Measurements from ENCODE around the gene DYNC1I1.

The DYNC1I1 gene

GRCh38 chr7:96120445-96121225 is 348.3 kb downstream of the DYNC1I1 start:
- Histone ChIP-seq H3K36me3 (ENCODE audit: control insufficient read depth in 1 of 2, insufficient read depth in 2 of 2, low read length in 2 of 2) (peaks cover 6 to 9% of the 10 kb centered on the region in 2 donors), H3K4me1 (ENCODE audit: control insufficient read depth in 1 of 2, insufficient read depth in 2 of 2, low read length in 2 of 2) (no peaks in the 10 kb centered on the region), H3K27me3 (ENCODE audit: low read depth, low read length) (no peaks in the 10 kb centered on the region)

DNA sequence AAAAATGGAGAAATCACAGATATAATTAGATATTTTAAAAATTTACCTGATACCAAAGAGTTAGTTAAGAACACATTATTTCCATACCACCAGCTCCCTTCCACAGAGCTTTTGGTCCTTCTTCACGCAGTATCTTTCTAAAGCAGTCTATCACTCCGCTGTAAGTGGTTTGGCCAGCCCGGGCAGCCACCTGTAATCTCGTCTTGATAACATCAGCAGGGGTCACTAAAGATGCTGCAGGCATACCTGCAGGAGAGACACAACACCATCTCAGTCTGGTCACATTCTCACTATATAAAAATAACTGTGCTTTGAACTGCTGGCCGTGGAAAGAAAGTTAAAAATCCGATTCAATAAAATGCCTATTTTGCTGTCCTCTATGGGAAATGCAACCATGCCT is 349.4 kb downstream of the DYNC1I1 start:
- Histone ChIP-seq H3K9me3 (ENCODE audit: control insufficient read depth in 1 of 2, low read length in 2 of 2) (no peaks in the 10 kb centered on the region), H3K36me3 (ENCODE audit: control insufficient read depth in 1 of 2, insufficient read depth in 2 of 2, low read length in 2 of 2) (peaks cover 6 to 9% of the 10 kb centered on the region in 2 donors), H3K4me3 (ENCODE audit: low read depth in 1 of 2, low read length in 2 of 2) (no peak overlapping the region)

More at GRCh38 chr7:96120445-96121225, 348.3 kb downstream of the DYNC1I1 start:
- H3K9me3 ChIP-seq (ENCODE audit: control insufficient read depth in 1 of 2, low read length in 2 of 2) = no peaks in the 10 kb centered on the region
- H3K27ac ChIP-seq (ENCODE audit: low read length) = no peak overlapping the region
- no peak overlapping the region for H3K4me3 ChIP-seq (ENCODE audit: low read depth in 1 of 2, low read length in 2 of 2)

GRCh38 chr7:96122746-96123145 is 350.4 kb downstream of the DYNC1I1 start:
- Histone ChIP-seq H3K36me3 (ENCODE audit: control insufficient read depth in 1 of 2, insufficient read depth in 2 of 2, low read length in 2 of 2) (peaks cover 6 to 9% of the 10 kb centered on the region in 2 donors), H3K4me3 (ENCODE audit: low read depth in 1 of 2, low read length in 2 of 2) (no peak overlapping the region), H3K27me3 (ENCODE audit: low read depth, low read length) (no peaks in the 10 kb centered on the region), H3K27ac (ENCODE audit: low read length) (no peak overlapping the region), H3K4me1 (ENCODE audit: control insufficient read depth in 1 of 2, insufficient read depth in 2 of 2, low read length in 2 of 2) (no peaks in the 10 kb centered on the region), H3K9me3 (ENCODE audit: control insufficient read depth in 1 of 2, low read length in 2 of 2) (no peaks in the 10 kb centered on the region)

More for the DNA sequence above, 349.4 kb downstream of the DYNC1I1 start:
- no peaks in the 10 kb centered on the region for H3K27me3 ChIP-seq (ENCODE audit: low read depth, low read length)
- no peak overlapping the region for H3K27ac ChIP-seq (ENCODE audit: low read length)
- H3K4me1 ChIP-seq (ENCODE audit: control insufficient read depth in 1 of 2, insufficient read depth in 2 of 2, low read length in 2 of 2) = no peaks in the 10 kb centered on the region

- H3K36me3 ChIP-seq (ENCODE audit: control insufficient read depth in 1 of 2, insufficient read depth in 2 of 2, low read length in 2 of 2) = peaks cover 8 to 14% of the 10 kb centered on the region in 2 donors
- no peak overlapping the region for H3K4me3 ChIP-seq (ENCODE audit: low read depth in 1 of 2, low read length in 2 of 2)
- no peaks in the 10 kb centered on the region for H3K9me3 ChIP-seq (ENCODE audit: control insufficient read depth in 1 of 2, low read length in 2 of 2)
- H3K27ac ChIP-seq (ENCODE audit: low read length) = no peak overlapping the region
- H3K27me3 ChIP-seq (ENCODE audit: low read depth, low read length) = no peaks in the 10 kb centered on the region
- H3K4me1 ChIP-seq (ENCODE audit: control insufficient read depth in 1 of 2, insufficient read depth in 2 of 2, low read length in 2 of 2) = no peaks in the 10 kb centered on the region
These were observed 354.0 kb downstream of the DYNC1I1 start for GRCh38 chr7:96126382-96126781.

GRCh38 chr7:96127746-96128145 is 355.4 kb downstream of the DYNC1I1 start:
- no peaks in the 10 kb centered on the region for H3K27me3 ChIP-seq (ENCODE audit: low read depth, low read length)
- no peak overlapping the region for H3K4me3 ChIP-seq (ENCODE audit: low read depth in 1 of 2, low read length in 2 of 2)
- H3K27ac ChIP-seq (ENCODE audit: low read length) = no peak overlapping the region
- H3K36me3 ChIP-seq (ENCODE audit: control insufficient read depth in 1 of 2, insufficient read depth in 2 of 2, low read length in 2 of 2) = peaks cover 8 to 12% of the 10 kb centered on the region in 2 donors
- no peaks in the 10 kb centered on the region for H3K9me3 ChIP-seq (ENCODE audit: control insufficient read depth in 1 of 2, low read length in 2 of 2)
- H3K4me1 ChIP-seq (ENCODE audit: control insufficient read depth in 1 of 2, insufficient read depth in 2 of 2, low read length in 2 of 2) = no peaks in the 10 kb centered on the region

DNA sequence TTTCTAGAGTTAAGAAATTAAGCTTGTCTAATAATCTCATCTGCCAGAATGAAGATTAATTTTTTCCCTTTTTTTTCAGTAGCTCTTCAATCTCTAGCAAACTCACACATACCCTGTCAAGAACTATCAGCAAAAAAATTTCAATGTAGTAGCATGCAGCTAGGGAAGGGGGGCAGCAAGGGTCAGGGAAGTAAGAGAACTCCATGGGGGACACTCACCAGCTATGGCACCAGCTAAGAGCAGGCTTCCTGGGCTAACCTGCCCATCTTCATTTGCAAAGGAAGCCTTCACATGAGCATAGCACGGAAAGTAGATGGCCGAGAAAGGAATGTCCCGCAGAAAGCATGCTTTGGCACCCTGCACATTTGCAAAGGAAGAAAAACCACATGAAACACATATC is 359.2 kb downstream of the DYNC1I1 start:
- H3K27me3 ChIP-seq (ENCODE audit: low read depth, low read length) = no peaks in the 10 kb centered on the region
- no peak overlapping the region for H3K4me3 ChIP-seq (ENCODE audit: low read depth in 1 of 2, low read length in 2 of 2)
- H3K4me1 ChIP-seq (ENCODE audit: control insufficient read depth in 1 of 2, insufficient read depth in 2 of 2, low read length in 2 of 2) = no peaks in the 10 kb centered on the region
- H3K9me3 ChIP-seq (ENCODE audit: control insufficient read depth in 1 of 2, low read length in 2 of 2) = no peaks in the 10 kb centered on the region
- H3K36me3 ChIP-seq (ENCODE audit: control insufficient read depth in 1 of 2, insufficient read depth in 2 of 2, low read length in 2 of 2) = peaks cover 8 to 24% of the 10 kb centered on the region in 2 donors
- no peak overlapping the region for H3K27ac ChIP-seq (ENCODE audit: low read length)

GRCh38 chr7:96135241-96135640 is 362.9 kb downstream of the DYNC1I1 start:
- Histone ChIP-seq H3K27ac (ENCODE audit: low read length) (no peak overlapping the region), H3K4me1 (ENCODE audit: control insufficient read depth in 1 of 2, insufficient read depth in 2 of 2, low read length in 2 of 2) (no peaks in the 10 kb centered on the region), H3K27me3 (ENCODE audit: low read depth, low read length) (no peaks in the 10 kb centered on the region), H3K4me3 (ENCODE audit: low read depth in 1 of 2, low read length in 2 of 2) (no peak overlapping the region), H3K9me3 (ENCODE audit: control insufficient read depth in 1 of 2, low read length in 2 of 2) (no peaks in the 10 kb centered on the region), H3K36me3 (ENCODE audit: control insufficient read depth in 1 of 2, insufficient read depth in 2 of 2, low read length in 2 of 2) (peaks cover 8 to 19% of the 10 kb centered on the region in 2 donors)

DNA sequence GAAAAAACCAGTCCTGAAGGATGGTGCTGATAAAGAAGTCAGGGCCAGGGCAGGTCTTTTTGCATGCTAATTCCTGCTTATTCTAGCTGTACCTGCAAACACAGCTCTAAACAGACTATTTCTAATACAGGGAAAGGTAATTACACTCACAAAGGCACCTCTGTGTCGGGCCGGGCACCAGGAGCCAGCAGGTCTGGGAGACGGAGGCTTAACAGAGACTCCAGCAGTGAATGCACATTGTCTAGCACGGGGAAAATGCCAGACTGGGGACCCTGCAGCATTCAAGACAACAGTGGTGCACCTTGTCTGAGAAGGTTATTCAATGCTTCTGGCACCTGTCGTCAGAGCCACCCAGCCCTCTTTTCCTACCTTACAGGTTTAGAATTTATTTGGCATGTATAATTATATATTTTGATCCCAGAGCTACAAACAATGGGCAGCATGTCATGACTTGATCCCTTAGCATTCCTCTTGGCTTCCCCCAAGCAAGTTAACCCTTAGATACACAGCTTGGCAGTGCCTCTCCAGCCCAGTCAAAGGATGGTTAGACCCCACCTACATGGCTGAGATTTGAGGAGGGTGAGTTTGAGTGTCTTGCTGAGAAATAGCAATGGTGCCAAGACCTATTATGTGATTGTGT is 364.4 kb downstream of the DYNC1I1 start:
- no peaks in the 10 kb centered on the region for H3K9me3 ChIP-seq (ENCODE audit: control insufficient read depth in 1 of 2, low read length in 2 of 2)
- no peak overlapping the region for H3K27ac ChIP-seq (ENCODE audit: low read length)
- H3K4me1 ChIP-seq (ENCODE audit: control insufficient read depth in 1 of 2, insufficient read depth in 2 of 2, low read length in 2 of 2) = no peaks in the 10 kb centered on the region
- H3K27me3 ChIP-seq (ENCODE audit: low read depth, low read length) = no peaks in the 10 kb centered on the region
- H3K4me3 ChIP-seq (ENCODE audit: low read depth in 1 of 2, low read length in 2 of 2) = no peak overlapping the region
- peaks cover 0 to 17% of the 10 kb centered on the region in 2 donors for H3K36me3 ChIP-seq (ENCODE audit: control insufficient read depth in 1 of 2, insufficient read depth in 2 of 2, low read length in 2 of 2)

DNA sequence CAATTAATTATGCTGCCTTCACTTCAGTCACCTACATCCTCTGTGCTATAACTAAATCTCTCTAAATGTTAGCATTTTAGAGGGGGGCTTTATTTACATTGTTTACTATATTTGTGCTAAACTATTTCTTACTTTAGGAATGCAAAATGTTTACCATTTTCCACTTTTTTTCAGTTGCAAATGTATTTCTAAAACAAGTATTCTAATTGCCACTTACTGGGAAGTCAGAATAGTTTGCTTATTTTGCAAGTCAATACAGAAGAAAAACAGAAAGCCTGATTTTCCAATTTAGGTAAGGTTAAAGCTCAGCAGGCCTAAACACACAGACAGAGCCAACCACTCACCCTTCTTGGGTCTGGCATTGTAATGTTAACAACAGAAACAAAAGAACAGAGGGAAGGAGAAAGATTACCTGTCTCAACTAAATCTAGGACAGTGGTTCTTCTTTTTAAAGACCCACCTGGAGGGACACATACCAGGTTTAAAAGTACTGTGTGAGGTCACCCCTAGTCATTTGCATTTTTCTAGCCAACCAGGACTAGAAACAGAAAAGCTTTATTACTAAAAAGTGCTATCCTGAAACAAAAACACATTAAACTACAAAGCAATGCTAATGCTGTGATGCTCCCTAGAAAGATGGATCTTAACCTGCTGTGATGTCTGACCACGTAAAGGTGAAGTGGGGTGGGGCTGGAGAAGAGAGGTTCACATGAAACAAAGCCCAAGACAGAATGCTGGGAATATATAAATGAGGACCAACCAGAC is 371.3 kb downstream of the DYNC1I1 start:
- no peak overlapping the region for H3K4me3 ChIP-seq (ENCODE audit: low read depth in 1 of 2, low read length in 2 of 2)

GRCh38 chr7:96144260-96144526 is 371.8 kb downstream of the DYNC1I1 start:
- H3K4me1 ChIP-seq (ENCODE audit: control insufficient read depth in 1 of 2, insufficient read depth in 2 of 2, low read length in 2 of 2) = peaks cover 0 to 4% of the 10 kb centered on the region in 2 donors
- H3K27me3 ChIP-seq (ENCODE audit: low read depth, low read length) = no peaks in the 10 kb centered on the region
- peaks cover 9 to 10% of the 10 kb centered on the region in 2 donors for H3K36me3 ChIP-seq (ENCODE audit: control insufficient read depth in 1 of 2, insufficient read depth in 2 of 2, low read length in 2 of 2)
- no peaks in the 10 kb centered on the region for H3K9me3 ChIP-seq (ENCODE audit: control insufficient read depth in 1 of 2, low read length in 2 of 2)
- no peak overlapping the region for H3K4me3 ChIP-seq (ENCODE audit: low read depth in 1 of 2, low read length in 2 of 2)
- no peak overlapping the region for H3K27ac ChIP-seq (ENCODE audit: low read length)

More for the DNA sequence above, 371.3 kb downstream of the DYNC1I1 start:
- no peaks in the 10 kb centered on the region for H3K9me3 ChIP-seq (ENCODE audit: control insufficient read depth in 1 of 2, low read length in 2 of 2)
- peaks cover 0 to 4% of the 10 kb centered on the region in 2 donors for H3K4me1 ChIP-seq (ENCODE audit: control insufficient read depth in 1 of 2, insufficient read depth in 2 of 2, low read length in 2 of 2)
- H3K27me3 ChIP-seq (ENCODE audit: low read depth, low read length) = no peaks in the 10 kb centered on the region
- H3K27ac ChIP-seq (ENCODE audit: low read length) = no peak overlapping the region
- H3K36me3 ChIP-seq (ENCODE audit: control insufficient read depth in 1 of 2, insufficient read depth in 2 of 2, low read length in 2 of 2) = peaks cover 9 to 10% of the 10 kb centered on the region in 2 donors

Data from muscle layer of duodenum (tissue), 2 donors.